Kasumi-1 (cell line): ENCODE measurements around the gene WASF3.
"Not testable (repeated sequence)": the region's sequence is repeated elsewhere in the genome, so short reads cannot be mapped to it uniquely, and the experiment has no call there.

Source experiments
- DNase-seq, 2 experiments: peaks; one replicate each; lab custom pipeline; 2025; lab: John Stamatoyannopoulos, UW

The WASF3 gene

DNA sequence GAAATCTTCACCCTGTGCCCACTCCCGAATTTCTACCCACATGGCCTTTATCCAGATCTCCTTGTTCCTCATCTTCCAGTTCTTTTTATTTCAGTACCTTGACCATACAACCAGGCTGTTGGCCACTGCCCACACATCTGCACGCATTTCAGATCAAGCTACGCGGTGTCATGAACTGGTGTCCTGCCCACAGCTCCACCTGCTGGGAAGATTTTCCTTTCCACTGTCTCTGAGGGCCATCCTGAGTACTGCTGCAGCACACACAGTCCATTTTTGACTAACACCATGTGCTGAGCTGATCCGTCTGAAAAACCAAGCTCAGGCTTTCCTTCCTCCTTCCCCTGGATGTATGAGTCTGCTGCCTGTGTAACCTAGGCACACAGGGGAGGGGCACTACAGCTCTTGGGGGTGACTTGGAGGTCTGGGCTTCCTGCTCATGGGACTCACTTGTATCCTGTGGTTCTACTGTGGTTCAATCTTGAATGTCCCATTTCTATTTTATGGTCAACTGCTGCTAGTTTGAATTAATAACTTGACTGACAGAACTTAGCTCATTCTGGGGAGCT lies 71.9 kb downstream of the WASF3 start:
- peak; percentile 23 to 31 for DNase-seq

DNA sequence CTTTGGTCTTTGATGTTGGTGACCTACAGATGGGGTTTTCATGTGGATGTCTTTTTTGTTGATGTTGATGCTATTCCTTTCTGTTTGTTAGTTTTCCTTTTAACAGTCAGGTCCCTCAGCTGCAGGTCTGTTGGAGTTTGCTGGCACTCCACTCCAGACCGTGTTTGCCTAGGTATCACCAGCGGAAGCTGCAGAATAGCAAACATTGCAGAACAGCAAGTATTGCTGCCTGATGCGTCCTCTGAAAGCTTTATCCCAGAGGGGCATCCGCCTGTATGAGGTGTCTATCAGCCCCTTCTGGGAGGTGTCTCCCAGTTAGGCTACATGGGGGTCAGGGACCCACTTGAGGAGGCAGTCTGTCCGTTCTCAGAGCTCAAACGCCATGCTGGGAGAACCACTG lies 78.2 kb downstream of the WASF3 start:
- DNase-seq, result not testable (repeated sequence)

DNA sequence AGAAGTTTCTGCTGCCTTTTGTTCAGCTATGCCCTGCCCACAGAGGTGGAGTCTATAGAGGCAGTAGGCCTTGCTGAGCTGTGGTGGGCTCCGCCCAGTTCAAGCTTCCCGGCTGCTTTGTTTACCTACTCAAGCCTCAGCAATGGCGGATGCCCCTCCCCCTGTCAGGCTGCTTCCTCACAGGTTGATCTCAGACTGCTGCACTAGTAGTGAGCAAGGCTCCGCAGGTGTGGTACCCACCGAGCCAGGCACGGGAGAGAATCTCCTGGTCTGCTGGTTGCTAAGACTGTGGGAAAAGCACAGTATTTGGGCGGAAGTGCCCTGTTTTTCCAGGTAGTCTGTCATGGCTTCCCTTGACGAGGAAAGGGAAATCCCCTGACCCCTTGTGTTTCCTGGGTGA lies 78.6 kb downstream of the WASF3 start:
- DNase-seq, result not testable (repeated sequence)

DNA sequence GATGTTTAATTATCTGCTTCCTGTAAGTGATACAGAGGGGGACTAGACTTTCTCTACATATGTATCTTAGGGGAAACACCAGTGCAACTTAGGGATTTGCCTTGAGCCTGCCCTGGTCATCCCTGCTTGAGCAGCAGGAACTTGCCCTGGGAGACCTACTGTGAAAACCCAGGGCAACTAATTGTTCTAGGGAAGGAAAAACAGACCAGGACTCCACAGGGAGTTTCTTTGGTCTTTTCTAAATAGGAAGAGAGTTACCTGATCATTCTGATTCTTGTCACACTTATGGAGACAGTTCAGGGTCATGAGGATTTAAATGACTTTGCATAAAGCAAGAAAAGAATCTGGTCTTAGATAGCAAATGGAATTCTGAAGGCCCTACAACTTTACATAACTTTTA lies 89.1 kb downstream of the WASF3 start:
- DNase-seq, result no peak

DNA sequence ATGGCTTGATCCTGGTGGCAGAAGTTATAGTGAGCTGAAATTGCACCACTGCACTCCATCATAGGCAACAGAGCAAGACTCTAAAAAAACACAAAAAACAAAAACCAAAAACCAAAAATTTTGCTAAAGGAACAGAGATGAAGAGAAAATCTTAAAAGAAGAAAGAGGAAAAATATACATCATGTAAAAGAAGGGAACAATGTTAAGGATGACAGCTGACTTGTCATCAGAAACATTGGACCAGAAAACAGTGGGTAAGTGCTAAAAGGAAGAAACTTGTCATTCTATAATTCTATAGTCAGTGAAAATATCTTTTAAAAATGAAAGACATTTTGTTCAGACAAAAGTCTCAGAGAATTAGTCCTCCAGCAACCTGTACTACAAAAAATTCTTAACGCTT lies 93.8 kb downstream of the WASF3 start:
- no peak for DNase-seq

DNA sequence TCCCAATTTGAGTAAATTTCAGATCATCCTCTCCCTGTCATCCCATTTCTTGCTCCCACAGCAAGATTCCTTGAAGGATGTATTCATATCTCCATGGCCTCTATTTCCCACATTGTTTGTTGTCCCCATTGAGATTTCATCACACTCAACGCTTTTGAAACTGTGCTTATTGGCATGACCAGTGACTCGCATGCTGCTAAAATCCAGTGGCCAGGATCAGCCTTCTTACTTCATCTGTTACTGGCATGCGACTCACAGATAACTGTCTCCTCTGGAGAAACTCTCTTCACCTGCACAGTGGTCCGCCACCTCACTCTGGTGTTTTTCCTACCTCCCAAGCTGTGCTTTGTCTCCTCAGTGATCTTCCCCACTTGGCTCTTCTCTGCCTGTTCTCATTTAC lies 95.8 kb downstream of the WASF3 start:
- no peak for DNase-seq

DNA sequence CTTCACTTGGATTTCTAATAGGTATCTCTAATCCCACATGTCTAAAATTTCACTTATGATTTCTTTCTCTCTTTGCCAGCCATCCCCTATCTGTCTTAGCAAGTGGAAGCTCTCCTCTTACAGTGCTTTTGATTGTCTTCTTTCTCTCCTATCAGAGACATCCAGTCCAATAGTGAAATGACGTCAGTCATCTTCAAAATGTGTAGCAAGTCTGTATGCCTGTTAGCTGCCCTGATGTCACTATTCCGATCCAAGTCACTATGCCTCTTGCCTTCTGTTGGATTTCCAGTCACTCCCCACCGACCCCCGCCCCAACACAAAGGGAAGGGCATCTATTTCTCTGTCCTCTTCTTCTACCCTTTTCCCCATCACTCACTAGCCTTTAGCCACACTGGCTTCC lies 96.4 kb downstream of the WASF3 start:
- no peak for DNase-seq

DNA sequence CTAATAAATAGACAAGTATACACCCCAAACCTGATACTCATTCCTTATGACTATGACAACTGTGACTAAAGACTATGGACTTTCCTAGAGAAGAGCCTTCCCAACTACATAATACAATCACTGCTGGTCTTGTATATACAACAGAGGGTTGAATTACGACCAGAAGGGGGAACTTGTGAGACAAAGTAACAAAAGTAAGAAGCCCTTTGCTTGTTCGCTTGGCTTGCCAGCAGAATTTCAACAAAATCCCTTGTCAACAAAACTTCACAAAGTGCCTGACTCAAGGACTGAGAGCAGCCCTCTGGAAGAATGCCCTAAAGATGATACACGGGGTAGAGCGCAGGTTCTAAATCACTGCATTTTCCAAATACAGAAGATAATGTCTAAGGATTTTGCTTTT lies 99.4 kb downstream of the WASF3 start:
- DNase-seq, result peak; percentile 22 to 36

DNA sequence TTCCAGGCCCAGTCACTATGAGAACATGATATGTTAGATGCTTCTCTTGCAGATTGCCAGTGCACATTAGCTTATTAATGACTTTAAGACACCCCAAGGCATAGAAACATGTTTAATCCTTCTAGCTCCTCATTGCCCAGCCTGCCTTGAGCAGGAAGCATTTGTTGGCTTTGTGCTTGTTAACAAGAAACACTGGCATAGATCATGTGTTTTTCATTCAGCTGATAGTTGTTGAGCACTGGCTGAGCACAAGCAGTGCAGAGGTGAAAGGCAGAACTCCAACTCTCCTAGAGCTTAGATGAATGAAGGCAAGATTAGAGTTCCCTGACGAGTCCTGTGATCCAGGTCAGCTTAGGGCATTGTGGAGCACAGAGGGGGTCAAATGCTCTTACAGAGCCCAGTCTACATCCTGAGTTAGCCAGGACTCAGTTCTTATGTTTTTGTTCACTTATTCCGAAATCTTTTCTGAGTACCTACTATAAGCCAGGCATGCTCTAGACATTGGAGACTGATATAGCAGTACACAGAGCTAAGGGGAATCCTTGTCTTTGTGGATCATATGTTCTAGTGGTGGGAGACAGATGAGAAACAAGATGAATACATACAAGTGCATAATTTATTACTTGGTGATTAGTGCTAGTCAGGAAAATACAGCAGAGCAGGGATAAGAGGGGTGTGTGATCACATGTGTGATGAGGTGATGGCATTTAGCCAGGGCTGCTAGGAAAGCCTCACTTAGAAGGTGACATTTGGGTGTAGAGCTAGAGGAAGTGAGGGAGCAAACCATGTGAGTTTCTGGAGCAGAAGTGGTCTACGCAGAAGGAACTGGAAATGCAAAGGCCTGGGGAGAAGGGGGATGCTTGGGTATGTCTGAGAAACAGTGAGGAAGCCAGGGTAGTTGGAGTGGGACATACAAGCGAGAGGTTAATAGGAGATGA lies 101.2 kb downstream of the WASF3 start:
- DNase-seq, result peak; percentile 25 to 55

DNA sequence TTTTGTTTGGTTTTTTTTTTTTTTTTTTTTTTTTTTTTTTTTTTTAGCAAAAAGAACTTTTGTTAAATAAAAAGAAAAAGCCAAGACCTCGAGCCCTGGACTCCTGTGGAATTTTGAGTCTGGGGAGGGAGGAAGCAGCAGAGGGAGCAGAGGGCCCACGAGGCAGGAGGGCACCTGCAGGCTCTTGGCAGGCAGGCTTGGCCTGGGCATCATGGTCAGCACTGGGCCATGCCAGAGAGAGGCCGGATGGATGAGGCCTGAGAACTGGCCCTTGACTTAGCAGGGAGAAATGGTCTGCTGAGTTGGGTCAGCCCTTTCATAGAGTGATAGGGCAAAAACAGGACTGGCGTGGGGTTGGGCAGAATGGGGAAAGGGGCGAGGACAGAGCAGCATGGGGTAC lies 102.7 kb downstream of the WASF3 start:
- no peak for DNase-seq

DNA sequence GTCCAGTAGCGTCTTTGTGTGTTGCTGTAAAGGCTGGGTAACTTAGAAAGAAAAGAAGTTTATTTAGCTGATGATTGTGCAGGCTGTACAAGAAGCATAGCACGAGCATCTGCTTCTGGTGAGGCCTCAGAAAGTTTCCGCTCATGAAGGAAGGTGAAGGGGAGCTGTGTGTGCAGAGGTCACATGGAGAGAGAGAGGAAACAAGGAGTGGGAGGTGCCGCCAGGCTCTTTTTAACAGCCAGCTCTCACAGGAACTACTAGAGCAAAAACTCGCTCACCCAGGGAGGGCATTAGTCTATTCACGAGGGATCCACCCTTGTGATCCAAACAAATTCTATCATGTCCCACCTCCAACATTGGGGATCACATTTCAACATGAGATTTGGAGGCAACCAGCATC lies 103.3 kb downstream of the WASF3 start:
- peak; percentile 70 to 75 for DNase-seq

DNA sequence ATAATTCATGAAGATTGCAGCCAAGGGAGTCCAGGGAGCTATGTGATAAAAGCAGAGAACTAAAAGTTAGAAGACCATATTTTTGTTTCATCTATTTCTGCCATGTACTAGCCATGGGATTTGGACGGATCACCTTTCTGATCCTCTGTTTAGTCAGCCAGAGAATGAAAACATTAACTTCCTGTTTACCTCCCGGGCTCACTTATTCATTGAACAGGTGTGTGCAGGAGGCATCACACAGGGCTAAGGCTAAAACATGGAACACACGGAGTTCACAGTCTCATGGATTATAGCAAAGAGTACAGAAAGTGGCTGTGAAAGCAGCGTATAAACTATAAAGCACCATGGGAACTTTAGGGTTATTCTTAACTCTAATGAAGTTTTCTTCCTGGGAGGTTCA lies 106.3 kb downstream of the WASF3 start:
- no peak for DNase-seq

DNA sequence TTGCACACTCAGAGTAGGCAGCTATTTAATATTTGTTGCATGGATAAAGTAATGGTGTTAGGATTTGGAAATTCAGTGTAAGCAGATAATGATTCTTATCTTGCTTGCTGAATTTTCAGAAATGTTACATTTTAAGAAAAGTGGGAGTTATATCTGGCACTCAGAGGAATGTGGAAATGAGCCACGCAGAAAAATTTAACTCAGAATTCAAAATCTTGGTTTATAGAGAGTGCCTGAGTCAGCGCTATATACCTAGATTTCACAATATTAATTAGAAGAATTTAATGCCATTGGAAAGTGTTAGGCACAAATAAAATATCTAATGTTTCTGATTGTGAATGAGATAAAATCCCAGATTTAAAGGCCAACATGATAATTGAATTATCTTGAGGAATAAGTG lies 106.8 kb downstream of the WASF3 start:
- no peak for DNase-seq

DNA sequence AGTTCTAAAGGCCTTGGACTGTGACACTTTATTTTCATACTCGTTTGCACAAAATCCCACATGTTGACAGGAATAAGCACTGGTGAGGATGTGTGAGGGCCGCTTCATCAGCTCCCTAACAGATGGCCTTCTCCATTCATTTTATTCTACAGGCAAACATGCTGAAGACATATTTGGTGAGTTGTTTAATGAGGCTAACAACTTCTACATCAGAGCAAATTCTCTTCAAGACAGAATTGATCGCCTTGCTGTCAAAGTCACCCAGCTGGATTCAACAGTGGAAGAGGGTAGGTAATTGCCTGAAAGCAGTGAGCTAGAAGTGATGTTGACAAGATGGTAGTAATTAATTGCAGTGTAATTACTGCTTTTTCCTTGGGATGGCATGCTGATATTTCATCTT lies 107.4 kb downstream of the WASF3 start:
- no peak for DNase-seq

DNA sequence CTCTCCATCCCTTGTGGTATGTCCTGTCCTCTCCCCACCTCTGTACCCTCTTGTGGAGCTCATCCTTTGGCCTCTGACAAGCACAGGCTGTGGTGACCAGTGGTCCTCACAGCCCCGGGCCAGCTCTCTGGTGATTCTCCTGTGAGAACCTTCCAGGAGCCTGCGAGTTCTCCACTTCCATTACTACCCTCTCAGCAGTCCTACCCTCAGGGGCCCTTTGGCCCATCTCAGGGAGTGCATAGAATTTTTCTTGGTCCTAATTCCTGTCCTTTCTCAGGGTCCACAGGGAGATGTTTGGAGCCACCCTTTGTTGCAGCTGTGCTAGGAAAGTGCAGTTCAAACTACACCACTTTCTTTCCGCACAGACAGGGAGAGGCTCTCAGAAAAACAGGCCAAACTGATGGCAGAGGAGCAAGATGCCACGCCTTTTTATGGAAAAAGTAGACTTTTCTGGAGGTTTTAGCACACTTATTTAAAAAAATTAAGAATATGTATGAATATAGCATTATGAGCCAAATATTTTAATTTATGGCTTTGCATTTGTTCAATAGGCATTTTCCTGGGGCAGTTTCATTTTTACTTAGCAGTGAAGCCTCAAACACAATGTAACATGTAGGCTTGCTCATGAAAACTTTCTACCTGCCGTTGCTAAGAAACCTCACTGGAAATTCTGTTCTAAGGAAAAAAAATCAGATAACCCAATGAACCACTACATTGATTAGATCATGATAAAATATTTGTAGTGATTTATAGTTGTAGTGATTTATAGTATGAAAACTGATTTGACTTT lies 111.1 kb downstream of the WASF3 start:
- no peak for DNase-seq

DNA sequence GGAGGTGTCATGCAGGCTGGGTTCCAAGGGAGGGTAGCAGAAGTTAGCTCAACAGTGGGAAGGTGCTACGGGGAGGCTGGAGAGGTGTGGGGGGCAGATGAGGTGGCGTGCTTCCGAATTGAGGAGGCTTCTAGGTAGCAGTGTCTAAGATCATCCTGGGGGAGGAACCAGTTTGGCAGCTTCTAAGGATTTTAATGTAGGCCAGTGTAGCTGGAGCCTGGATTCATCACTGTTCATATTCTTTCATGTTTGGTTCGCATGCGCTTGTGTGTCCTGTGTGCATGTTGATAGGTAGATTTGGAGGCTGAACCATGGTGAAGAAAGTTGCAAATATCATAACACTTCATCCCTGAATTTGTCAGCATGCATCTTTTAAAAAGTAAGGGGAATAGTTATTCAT lies 116.4 kb downstream of the WASF3 start:
- DNase-seq, result no peak

DNA sequence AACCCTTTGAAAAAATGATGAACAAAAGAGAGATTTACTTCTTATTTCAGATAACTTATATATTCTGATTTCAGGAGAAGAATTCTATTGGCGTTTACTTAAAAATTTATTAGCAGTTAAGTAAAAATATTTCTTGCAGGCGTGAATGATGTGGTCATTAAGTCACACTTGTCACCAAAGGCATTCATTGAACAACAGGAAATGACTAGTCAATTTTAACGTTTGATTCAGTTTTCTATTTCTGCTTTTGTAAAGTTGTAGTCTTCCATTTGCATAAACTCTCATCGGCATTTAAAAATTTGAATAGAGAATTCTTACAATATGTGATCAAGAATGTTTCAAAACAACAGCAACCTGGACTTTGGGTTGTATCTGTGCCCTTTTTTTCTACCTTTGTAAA lies 119.7 kb downstream of the WASF3 start:
- DNase-seq, result no peak

DNA sequence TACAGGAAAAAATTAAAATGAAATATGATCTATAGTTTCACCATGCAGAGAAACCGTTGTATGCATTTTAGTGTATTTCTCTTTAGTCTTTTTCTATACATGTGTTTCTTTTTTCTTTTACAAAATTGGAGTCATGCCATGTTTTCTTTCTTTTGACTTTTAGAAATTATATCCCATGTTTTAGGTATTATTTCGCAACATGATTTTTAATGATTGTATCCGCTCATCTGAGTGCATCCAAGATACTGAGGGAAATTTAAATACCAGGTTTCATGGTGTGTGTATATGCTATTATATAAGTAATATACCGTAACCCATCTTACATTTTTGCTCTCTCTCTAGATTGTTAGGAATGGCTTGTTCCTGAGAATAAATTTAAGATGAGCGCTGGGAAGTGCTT lies 120.8 kb downstream of the WASF3 start:
- no peak for DNase-seq

DNA sequence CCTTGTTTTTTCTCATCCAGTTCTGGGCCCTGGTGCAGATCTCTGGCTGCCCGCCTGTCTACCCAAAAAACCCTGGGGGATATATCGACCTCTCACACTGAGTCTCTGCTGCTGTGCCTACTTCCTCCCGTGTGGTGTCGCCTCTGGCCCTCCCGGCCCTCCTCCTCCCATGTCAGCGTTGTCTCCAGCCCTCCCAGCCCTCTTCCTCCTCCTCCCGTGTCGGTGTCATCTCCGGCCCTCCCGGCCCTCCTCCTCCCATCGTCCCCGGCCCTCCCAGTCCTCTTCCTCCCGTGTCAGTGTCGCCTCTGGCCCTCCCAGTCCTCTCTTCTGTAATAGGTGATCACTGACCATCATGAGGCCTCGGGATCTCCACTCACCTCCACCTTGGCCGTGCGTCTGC lies 121.3 kb downstream of the WASF3 start:
- no peak for DNase-seq

DNA sequence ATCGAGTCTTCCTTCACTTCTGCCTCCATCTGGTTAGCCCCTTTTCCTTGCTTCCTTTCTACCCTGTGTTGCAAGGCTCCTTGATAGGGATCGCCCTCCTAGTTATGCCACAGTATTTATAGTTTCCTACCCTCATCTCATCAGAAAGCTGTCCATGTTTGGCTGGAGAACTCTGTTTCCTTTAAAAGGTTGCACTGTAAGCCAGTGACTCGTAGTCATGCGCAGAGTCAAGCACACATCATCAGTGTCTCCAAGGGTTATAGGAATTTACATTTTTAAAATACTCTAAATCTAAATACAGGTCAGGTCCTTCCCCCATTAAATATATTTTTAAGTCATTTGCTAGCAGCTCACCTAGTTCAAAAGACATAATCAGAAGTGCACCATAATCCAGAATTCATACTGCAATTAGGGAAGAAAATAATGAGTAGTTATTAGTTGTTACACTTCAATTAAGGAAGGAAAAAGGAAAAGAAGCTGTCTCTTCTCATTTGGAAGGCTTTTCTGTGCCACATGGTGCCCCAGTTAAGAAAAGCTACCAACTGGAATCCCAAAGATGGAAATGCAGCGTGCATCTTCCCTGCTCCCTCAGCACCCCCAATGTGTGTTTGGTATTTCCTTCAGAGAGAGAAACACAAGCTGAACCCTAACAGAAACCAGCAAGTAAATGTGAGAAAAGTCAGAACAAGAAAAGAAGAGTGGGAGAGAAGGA lies 122.1 kb downstream of the WASF3 start:
- no peak for DNase-seq

DNA sequence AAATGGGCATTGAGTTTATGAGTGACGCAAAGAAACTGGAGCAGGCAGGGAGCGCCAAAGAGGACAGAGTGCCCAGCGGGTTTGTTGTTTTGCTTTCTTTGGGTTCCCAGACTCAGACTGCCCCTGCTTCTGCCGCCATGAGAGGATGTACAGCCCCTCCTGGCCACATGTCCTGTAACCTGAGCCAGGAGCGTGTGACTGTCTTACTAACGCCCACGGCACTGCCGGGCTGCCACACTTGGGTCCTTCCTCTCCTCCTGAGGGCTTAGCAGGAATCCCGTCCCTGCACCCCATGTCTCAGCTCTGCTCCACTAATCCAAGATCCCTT lies 122.6 kb downstream of the WASF3 start:
- DNase-seq, result no peak

DNA sequence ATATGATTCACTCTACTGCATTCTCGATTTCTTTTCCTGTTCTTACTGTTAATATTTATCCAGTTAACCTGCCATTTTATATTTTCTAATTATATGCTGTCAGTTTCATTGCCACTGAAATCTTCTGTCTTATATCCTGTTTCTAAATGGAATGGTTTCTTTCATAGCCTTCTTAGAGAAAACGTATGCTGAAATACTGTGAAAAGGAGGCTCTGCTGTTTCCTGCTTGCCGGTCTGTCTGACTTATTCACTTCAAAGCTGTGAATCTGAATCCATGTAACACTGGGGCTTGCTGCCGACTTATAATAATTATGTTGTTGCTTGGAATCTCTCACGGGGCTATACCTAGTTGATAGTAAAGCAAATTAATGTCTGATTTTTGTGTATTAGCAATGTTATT lies 123.1 kb downstream of the WASF3 start:
- no peak for DNase-seq
